ENCODE measurements around the gene SRPK1.
"Not testable (repeated sequence)": the region's sequence is repeated elsewhere in the genome, so short reads cannot be mapped to it uniquely, and the experiment has no call there.

SRPK1 gene

DNA sequence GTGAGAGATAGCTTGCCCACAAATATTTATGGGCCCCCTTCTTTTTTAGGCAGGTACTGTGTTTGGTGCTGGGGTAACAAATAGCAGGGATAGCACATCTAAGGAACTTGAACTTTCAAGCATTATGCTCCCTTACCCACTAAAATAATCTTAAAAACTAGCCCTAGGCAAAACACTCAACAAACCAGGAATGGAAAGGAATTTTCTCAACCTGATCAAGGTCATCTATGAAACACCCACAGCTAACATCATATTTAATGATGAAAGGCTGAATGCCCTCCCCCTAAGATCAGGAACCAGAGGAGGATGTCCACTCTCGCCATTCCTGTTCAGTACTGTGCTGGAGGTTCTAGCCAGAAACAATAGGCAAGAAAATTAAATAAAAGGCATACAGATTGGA, 8.7 kb upstream of the SRPK1 start:
- DNase-seq: no peak

DNA sequence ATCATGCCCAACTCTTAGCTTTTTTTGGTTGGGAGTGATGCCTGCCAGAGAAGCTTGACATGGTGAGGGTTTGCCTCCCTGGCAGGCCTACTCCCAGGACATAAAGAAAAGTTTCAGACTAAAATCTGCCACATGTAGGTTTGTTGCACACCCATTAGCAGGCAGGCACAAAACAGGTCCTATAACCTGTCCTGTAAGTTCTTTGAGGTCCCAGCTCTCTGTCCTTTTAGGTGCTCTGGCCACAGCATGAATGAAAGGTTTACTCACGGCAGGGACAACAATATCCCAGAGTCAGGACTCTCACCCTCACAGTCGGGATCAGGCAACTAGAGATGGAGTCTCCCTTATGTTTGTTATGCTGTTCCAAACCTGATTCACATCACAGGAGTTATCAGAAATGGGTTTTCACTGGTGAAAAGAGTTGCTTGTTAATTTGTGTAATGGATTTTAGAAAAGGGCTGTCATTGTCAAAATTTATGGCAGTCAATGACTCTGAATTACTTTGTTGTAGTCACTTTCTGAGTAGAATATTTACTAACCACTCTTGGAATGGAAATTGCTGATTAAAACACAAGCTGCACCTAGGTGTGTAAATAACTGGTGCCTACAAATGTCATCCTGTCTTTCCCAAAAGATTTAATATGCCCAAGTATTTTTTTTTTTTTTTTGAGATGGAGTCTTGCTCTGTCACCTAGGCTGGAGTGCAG, 5.8 kb upstream of the SRPK1 start:
- DNase-seq: no peak

DNA sequence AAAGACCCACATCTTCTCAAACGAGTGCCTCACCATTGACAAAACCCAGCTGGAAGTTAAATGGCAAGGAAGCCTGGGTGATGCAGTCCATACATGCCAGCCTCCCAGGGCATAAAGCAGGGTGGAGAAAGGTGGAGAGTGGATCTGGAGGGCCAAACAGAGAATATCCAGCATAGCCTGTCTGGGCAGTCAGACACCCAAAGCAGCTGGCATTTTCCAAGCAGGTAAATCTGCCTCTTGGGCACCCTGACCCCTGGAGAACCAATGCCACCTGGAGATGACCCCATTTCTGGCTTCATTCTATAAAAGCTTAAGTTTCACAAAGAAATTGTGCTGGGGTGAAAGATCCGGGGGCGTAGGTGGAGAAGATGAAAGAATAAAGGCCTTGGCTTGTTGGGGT, 5.1 kb upstream of the SRPK1 start:
- DNase-seq: no peak

DNA sequence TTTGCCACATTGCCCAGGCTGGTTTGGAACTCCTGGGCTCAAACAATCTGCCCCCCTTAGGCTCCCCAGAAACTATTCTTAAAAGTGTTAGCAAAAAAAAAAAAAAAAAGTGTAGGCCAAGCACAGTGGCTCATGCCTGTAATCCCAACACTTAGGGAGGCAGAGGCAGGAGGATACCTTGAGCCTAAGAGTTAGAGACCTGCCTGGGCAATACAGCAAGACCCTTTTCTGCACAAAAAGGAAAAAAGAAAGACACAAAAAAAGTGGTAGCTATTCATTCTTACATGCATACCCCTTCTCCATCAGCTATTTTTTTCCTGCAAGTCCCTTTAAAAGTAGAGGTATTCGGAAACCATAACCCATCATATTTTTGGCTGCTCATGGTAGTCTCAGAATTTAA, 3.2 kb upstream of the SRPK1 start:
- DNase-seq: no peak

DNA sequence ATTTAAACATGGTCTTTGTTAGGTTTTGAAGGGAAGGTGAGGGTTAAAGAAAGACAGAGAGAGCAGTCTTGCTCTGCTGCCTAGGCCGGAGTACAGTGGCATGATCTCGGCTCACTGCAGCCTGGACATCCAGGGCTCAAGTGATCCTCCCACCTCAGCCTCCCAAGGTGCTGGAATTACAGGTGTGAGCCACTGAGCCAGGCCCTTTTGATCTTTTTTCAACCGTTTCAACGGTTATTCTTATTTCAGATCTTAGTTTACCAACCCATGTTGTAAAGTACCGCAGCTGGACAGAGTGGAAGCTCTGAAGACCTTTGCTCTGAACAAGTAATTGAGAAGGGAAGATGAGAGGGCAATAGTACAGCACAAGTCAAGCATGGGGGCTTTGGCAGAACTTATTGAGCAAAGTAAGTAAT, 1.2 kb upstream of the SRPK1 start:
- no peak for DNase-seq

DNA sequence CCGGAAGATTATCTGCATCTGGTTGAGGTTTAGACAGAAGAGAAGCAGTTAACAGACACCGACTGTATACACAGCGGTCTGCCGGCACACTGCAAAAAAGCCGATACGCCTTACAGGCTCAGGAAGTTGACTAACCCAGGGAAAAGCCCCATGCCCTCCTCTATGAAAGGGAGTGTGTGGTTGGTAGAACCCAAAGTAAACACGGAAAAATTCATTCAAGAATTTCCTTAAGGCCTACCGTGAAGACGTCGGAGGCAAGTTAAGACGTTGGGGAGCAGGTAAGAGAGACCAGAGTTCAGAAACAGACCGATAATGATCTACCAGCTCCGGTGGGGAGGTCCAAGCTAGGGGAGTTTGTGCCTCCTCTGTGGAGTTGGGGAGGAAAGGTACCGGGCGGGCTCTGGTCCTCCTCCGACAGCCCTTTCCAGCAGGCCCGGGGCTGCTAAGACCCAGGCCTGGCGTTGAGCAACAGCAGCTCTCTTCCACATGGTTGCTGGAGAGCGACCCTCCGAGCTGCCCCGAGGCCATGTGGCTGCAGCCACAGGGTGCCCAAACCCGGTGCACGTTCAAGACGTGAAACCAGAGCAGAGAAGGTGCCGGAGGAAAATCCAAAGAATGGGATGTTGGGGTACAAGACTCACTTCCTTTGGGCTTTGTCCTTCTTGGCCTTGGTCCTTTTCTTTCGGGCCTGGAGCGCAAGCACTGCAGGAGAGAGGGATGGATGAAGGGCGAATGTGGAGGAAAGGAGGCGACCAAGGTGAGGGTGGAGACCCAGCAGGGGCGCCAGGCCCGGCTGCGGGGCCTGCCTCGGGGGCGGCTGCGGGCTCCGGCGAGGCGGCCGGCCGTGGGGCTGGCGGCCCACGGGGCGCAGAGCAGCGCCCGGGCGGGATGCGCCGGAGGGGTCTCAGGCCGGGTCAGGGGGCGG, 809 bp downstream of the SRPK1 start:
- DNase-seq: peak; percentile 22

DNA sequence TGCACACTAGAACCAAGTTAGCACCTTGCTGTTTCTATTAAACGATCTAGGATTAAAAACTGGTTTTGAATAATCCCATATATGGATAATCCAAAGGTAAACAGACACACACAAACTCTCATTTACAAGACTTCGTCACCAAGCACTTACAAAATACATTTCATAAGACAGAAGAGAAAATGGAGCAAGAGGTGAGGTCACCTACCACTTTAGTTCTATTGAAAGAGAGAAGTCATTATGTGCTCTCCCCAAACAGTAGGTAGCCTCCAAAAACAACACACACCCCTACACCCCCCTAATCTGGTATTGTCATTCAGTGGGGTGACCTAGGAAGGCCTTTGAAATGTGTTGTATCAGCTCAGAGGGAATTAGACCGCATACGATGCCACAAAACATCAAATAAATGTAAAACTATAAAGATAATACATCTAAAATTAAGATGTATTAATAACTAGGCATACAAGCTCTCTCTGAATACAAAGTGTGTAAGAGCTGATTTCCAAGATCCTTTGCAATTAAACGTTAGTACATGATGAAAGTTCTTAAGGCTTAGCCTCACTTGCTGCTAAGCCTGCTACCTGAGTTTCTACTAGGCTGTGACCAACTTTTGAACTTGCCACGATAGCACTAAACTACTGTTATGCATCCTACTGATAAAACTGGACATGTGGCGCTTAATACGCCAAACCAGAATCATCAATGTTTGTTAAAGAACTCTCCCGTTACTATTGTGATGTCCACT, 1.6 kb downstream of the SRPK1 start:
- peak; percentile 34 for DNase-seq

DNA sequence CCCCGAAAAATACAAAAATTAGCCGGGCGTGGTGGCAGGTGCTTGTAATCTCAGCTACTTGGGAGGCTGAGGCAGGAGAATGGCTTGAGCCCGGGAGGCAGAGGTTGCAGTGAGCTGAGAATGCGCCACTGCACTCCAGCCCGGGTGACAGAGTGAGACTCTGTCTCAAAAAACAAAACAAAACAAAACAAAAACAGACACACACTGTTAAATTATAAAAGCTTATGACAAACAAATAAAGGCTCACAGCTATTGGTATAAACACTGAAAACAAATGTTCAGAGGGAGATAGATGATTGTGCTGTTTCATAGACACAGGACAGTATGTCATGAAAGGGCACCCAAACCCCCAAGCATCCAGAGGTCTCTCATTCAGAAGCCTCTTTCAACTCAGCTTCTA, 4.0 kb downstream of the SRPK1 start:
- not testable (repeated sequence) for DNase-seq

DNA sequence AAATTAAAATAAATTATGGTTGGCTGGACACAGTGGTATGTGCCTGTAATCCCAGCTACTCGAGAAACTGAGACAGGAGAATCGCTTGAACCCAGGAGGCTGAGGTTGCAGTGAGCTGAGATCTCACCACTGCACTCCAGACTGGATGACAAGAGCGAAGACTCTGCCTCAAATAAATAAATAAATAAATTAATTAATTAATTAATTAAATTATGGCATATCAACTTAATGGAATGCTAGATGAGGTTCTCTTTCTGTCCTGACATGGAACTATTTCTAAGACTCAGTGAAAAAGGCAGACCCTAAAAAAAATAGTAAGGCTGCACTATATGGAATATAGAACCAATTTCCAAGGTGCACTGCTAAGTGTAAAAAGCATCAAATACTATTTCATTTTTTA, 4.8 kb downstream of the SRPK1 start:
- DNase-seq: no peak

DNA sequence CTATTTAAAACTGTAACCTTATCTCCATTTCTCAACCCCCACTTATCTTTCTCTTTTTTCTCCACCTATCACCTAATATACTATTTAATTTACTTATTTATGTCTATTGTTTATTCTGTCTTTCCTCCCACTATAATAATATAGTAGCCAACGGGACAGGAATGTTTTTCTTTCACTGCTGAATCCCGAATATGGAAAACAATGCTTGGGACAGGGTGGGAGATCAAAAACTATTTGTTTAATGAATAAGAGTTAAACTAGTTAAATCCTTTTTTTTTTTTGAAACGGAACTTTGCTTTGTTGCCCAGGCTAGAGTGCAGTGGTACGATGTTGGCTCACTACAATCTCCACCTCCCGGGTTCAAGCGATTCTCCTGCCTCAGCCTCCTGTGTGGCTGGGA, 6.4 kb downstream of the SRPK1 start:
- DNase-seq: no peak

DNA sequence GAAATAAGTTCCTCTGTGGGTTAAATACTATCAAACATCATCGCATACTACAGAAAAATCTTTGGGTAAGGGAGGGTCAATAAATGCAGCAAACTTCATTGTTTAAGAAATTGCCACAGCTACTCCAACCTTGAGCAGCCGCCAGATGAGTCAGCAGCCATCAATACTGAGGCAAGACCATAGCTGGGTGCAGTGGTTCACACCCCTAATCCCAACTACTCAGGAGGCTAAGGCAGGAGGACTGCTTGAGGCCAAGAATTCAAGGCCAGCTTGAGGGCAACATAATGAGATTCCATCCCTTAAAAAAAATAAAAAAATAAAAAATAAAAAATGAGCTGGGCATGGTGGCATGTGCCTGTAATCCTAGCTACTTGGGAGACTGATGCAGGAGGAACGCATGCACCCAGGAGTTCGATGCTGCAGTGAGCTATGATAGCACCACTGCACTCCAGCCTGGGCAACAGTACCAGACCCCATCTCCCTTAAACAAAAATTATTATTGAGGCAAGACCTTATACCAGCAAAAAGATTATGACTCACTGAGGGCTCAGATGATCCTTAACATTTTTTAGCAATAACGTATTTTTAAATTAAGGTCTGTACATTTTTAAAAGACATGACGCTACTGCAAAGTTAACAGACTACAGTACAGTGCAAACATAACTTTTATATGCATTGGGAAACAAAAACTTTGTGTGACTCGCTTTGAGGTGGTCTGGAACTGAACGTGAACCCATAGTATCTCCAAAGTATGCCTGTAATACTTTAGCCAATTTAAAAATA, 8.8 kb downstream of the SRPK1 start:
- no peak for DNase-seq

DNA sequence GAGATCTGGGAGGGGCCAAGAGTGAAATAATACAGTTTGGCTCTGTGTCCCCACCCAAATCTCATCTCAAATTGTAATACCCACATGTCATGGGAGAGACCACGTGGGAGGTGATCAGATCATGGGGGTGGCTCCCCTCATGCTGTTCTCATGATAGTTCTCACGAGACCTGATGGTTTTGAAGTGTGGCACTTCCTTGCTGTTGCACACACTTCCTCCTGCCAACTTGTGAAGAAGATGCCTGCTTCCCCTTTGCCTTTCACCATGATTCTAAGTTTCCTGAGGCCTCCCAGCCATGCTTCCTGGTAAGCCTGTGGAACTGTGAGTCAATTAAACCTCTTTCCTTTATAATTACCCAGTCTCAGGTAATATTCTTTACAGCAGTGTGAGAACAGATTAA, 11.3 kb downstream of the SRPK1 start:
- DNase-seq: not testable (repeated sequence)

DNA sequence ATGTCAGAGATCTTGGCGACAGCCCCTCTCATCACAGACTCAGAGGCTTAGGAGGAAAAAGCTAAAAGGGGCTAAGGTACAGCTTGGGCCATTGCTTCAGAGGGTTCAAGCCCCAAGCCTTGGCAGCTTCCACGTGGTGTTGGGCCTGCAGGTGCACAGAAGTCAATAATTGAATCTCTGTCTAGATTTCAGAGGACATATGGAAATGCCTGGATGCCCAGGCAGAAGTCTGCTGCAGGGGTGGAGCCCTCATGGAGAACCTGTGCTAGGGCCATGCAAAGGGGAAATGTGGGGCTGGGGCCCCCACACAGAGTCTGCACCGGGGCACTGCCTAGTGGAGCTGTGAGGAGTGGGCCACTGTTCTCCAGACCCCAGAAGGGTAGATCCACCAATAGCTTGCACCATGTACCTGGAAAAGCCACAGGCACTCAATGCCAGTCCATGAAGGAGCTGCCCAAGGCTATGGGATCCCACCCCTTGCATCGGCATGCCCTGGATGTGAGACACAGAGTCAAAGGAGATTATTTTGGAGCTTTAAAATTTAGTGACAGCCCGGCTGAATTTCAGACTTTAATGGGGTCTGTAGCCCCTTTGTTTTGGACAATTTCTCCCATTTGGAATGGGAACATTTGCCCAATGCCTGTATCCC, 12.0 kb downstream of the SRPK1 start:
- DNase-seq: not testable (repeated sequence)

DNA sequence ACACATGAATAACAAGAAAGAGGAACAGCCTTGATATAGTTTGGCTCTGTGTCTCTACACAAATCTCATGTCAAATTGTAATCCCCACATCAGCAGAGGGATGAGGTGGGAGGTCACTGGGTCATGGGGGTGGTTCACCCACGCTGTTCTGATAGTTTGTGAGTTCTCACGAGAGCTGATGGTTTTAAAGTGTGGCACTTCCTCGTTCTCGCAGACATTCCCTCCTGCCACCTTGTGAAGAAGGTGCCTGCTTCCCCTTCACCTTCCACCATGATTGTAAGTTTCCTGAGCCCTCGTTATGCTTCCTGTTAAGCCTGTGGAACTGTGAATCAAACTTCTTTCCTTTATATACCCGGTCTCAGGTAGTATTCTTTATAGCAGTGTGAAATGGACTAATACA, 13.1 kb downstream of the SRPK1 start:
- DNase-seq: no peak

DNA sequence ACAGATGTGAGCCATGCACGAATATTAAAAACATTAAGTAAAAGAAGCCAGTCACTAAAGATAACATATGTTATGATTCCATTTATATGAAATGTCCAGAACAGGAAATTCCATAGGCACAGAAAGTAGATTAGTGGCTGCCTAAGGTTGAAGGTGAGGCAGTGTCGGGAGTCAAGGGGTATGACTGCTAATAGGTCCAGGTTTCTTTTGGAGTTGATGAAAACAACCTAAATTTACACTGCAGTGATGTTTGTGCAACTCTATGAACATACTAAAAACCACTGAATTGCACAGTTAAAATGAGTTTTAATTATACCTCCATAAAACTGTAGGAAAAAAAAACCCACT, 14.4 kb downstream of the SRPK1 start:
- DNase-seq: no peak

DNA sequence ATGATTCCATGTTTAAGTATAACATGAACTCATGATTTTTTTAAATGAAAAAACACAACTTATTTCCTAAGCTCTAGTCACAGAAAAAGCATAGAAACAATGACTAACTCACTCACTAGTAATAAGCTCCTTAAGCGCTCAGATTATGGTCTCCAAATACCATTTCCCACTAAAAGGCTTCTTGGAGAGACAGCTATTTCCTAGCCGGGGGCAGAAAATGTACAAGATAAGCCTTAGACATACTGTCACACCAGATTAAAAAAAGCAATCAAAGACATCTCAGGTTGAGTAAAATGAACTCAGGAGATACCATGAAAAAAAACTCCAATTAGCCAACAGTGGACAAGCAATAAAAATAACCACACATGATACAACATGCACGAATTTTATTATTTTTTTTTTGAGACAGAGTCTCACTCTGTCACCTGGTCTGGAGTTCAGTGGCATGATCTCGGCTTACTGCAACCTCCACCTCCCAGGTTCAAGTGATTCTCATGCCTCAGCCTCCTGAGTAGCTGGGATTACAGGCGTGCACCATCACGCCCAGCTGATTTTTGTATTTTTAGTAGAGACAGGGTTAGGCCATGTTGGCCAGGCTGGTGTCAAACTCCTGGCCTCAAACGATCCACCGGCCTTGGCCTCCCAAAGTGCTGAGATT, 14.9 kb downstream of the SRPK1 start:
- DNase-seq: no peak

DNA sequence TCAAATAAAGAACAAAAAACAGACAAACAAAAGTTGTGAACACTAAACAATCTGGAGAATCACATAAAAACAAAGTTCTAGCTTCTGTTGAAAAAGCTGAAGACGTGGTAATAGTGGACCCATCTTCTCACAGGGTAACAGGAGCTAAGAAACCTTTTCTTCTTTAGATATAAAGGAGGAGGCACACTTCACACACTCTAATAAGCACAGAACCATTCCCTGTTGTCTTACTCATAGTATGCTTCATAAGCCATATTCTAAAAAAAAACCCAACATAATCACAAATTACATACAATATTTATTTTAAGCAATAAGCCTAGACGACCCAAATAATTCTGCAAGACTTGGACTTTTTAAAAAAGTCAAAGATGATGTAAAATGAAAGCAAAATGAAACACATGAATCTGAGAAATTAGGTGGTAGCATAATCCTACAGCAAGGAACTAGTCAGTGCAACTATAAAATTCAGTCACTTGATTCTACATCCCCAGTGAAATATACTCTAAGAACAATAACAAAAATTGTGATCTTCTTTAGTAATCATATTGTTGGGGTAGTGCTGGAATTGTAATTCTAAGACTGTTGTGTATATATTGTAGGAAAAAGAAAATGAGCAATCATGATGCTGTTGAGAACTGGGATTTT, 15.6 kb downstream of the SRPK1 start:
- DNase-seq: no peak

DNA sequence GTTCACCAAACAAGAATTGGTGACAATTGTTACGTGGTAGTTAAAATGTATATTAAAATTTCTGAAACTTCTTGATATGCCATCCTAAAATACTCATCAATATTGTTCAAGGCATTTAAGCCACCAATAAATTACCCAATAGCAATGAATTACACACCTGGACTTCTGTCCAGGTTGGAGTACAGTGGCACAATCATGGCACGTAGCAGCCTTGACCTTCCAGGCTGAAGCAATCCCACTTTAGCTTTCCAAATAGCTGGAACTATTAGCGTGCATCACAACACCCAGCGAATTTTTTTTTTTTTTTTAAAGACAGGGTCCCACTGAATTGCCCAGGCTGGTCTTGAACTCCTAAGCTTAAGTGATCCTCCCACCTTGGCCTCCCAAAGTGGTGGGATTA, 17.2 kb downstream of the SRPK1 start:
- no peak for DNase-seq

DNA sequence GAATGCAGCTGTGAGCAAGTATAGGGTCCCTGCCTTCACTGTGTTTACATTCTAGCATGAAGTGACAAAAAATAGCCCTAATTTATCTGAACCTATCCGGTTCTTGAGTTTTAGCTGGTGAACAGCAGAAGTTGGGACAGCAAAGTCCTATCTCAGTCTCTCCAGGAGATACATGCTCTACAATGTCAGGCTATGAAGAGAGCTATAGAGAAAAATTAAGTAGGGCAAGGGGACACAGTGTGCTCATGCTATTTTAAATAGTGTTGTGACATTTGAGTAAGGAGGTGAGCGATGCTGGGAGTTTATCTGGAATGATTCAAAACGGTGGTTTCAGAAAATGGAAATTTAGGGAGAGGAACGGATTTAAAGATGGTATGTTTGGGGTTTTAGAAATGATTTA, 20.4 kb downstream of the SRPK1 start:
- DNase-seq: no peak

DNA sequence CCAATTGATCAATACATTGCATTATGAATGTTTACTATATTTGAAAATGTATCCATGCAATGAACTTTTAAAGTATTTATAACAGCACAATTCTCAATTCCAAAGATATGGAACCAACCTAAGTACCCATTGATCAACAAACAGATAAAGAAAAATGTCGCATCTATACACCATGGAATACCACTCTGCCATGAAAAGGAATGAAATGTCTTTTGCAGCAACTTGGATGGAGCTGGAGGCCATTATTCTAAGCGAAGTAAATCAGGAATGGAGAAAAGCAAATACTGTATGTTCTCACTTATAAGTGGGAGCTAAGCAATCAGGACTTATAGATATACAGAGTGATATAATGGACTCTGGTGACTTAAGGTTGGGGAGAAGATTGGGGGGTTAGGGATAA, 22.9 kb downstream of the SRPK1 start:
- no peak for DNase-seq

DNA sequence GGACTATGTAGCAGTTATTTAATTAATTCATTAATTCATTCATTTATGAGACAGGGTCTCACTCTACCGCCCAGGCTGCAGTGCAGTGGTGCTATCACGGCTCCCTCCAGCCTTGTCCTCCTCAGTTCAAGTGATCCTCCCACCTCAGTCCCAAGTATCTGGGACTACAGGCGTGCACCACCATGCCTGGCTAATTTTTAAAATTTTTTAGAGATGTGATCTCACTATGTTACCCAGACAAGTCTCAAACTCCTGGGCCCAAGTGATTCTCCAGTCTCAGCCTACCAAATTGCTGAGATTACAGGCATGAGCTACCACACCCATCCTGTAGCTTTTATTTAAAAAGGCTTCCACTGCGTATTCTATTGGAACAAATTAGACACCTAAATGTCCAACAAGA, 23.4 kb downstream of the SRPK1 start:
- no peak for DNase-seq
